ENCODE measurements around the gene LETMD1.

The LETMD1 gene

DNA sequence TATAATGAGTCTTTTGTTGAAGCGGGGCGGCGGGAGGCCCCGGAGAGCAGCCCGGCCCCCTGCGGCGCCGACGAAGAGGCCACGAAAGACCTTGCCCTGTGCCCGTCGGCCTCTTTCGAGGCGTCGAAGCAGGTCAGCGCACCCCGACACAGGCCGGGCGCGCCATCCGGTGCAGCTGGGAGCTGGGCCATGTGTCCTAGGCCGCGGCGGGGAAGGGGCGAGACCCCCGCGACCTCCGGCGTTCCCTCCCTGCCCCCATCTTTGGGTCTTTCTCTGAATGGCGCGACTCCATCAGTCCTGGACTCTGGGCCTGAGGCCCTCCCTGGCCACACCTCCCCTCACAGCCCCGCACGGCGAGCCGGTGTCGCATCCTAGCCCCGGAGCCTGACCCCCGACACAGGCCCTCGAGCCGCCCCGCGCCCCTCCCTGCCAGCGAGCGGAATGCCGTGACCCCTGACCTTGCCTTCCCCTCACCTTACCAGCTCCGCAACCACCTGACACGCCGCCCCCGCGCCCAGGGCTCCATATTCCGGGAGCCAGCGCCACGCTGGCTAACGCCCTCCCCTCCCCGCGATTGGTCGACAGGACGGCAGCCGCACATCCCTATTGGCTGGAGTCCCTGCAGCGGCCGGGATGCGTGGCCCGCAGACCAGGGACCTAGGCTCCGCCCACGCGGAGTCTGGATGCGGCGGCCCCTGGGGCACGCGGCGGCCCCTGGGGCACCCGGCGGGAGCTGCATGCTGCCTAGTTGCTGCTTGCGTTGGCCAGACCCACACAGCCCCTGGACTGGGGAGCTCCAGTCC lies 22.1 kb upstream of the LETMD1 start, which contains the start of gene SLC11A2:
SLC11A2 (minus strand) TSS at position 549 of the 803 bp plus-strand sequence. CDS start 15,656 bp downstream, outside the sequence.
- peak; percentile 96 to 99 (median 99) for DNase-seq

DNA sequence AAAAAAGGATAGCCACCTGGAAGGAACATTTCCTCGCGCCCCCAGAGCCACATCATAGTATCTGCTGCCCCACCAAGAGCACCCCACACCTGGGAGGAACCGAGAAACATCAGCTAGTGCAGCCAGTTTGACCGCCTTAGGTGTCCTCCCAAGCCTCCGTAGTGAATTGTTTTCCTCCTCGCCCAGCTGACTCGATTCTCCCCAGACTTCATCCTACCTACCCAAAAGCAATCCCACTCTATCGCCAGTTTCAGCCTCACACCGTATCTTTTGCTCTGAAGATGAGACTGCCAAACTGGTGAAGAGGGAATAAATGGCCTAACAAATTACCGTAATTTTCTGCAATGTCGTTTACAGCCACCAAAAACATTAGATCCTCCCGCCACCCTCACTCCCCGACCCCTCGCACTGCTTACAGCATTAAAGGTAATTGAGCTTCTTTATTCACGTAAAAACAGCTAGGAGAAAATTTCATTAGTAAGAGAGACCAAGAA lies 20.7 kb upstream of the LETMD1 start:
- no peak for DNase-seq

DNA sequence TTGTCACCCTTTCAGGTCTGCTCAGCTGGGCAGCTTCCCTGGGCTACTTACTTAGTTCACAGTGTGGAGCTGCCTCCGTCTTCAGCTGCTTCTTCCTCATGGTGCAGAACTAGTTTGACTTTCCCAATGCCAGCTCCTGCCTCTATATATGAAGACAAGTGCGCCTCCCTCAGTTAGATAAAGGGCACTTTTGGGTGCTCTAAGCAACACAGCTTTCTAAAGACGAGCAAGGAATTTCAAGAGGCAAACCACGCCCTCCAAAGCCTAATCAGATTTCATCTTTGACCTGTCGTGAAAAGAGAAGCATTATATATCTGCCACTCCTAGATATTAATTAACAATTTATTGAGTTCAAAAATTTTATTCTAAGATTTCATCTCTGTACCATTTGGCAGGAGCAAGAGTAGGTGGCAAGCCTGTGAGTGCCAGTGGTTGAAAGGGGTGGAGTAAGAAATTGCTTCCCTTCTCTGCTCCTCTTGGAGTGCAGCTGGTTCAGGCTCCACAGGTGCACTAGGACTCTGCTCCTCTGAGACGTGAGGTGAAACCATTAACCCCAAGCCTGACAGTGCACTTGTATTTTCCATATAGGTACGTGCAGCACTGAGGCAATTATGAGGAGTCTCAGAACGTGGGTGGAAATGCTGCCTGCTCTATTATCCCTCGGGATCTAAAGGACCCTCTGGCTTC lies 19.9 kb upstream of the LETMD1 start:
- peak in 2 of 3 experiments; percentile 36 to 73 for DNase-seq

DNA sequence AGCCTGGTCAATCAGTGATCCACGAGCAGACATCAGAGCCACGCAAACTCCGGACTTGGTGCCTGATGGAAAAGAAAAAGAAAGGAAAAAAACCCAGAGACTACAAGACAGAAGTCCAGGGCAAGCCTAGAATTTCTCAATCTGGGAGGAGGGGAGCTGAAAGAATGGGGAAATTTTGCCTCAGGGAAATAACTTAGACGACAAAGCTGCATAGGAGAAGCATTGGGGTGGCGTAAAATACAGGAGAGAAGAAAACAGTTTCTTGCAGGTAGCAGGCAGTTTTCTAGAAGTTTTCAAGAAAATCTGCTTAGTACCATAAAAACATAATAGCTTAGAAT lies 19.3 kb upstream of the LETMD1 start:
- DNase-seq, result no peak

DNA sequence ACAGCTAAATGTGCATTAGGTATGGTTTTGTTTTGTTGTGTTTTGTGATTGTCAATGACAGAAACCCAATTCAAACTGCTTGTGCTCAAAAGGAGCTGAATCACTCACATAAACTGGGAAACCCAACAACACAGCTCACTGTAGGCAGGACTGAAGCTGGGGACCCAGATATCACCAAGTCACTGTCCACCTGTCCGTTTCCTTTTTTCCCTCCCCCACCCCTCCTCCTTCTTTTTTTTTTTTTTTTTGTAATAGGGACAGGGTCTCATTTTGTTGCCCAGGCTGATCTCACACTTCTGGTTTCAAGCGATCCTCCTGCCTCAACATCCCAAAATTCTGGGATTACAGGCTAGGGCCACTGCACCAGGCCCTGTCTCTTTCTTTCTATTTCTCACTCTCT lies 15.1 kb upstream of the LETMD1 start:
- DNase-seq, result no peak

DNA sequence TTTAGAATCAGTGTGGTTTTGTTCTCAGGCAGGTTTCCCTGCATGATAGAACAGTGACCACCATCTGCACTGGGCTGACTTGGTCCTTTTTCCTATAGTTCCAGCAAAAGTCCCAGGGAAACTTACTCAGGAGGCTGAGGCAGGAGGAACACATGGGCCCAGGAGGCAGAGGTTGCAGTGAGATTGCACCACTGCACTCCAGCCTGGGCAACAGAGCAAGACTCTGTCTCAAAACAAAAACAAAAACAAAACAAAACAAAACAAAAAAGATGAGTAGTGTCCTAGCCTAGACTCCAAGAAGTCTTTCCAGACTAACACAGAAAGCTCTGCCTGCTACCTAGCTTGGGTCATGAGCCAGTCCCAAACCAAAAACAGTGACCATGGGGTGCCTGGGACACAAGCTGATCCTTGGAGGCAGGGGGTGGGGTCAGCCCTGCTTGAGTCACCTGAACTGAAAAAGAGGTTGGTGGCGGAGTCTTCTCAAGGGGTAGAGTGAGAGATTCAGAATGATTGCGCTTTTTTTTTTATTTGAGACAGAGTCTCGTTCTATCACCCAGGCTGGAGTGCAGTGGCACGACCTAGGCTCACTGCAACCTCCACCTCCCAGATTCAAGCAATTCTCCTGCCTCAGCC lies 14.6 kb upstream of the LETMD1 start:
- DNase-seq, result no peak

DNA sequence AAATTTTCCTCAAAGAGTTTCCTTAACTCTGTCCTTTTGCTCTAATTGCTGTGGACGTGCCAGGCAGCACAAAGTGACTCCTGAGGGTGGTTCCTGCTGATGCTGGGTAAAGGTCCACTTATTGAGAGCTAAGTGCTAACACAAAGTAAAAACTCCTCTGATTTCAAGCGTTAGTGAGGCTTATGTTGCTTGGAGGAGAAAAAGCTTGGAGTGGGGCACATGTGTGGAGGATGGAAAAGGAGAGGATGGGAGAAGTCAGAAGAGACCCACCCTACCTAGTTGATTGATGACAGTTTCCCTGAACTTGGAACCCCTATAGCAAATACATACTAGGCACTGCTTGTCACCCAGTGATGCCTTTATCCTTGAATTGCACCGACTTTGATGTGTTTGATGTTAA lies 11.8 kb upstream of the LETMD1 start:
- DNase-seq, result no peak

DNA sequence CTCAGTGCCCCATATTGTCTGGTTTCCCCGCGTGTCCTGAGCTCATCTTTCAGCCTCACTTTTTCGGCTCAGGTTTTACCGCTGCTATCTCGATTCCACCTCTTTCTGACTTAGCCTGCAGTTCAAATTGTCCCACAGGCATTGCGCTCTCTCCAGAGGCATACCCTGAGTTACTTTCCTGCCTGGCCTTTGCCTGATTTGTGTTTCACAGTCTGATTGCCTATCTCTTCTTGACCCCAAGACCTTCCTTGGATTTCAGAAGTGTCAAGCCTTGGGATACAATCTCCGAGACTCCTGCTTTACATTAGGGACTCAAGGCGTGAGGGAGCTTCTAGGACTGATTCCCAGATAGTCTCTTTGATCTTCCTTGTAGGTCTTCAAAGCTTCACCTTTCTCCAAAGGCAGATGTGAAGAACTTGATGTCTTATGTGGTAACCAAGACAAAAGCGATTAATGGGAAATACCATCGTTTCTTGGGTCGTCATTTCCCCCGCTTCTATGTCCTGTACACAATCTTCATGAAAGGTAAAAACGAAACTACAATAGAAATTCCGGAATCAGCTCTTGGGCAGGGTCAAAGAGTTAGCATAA lies 629 bp downstream of the LETMD1 start:
- DNase-seq, result peak in 2 of 3 experiments; percentile 46 to 68

DNA sequence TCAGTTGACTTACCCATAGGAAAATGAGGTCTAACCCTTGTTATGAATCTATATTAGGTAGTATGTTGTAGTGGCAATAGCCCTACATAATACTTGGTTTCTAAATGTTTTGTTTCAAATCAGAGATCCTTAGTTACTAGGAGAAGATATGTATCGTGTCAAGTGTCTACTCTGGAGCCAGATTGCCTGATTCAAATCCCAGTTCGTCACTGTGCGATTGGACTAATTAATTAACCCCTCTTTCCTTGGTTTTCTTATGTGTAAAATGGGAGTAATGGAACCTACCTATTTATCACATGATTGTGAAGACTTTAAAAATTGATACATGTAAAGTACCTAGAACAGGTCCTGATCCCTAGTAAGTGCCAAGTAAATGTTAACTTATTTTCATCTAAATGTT lies 1.4 kb downstream of the LETMD1 start:
- no peak for DNase-seq

DNA sequence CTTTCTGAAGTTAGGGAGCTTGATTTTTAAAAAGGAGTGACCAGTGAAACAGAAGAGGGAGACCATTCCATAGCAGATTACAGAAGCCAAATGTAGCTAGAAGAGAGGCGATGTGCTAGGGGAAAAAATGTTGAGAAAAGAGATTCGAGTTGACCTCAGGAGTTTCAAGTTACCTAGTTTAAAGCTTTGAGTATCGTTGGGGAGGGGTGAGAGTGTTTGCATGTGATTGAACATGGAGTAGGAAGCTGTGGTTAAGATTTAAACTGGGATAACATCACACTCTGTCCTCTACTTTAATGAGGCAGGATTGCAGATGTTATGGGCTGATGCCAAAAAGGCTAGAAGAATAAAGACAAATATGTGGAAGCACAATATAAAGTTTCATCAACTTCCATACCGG lies 3.7 kb downstream of the LETMD1 start:
- no peak for DNase-seq

DNA sequence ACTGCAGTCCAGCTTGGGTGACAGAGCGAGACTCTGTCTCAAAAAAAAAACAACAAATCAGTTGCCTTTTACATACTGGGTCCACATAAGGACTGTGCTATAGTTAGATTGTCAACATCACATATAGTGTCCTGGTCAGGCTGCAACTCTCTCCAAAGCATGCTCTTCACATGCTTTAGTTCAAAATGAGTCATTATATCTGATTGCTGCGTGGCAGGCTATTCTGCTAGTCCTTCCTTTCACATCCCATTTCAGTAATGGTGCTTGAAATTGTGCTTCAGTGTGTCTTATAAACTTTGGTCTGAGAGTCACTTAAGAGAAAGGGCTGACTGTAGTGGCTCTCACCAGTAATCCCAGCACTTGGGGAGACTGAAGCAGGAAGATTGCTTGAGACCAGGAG lies 6.9 kb downstream of the LETMD1 start:
- DNase-seq, result no peak

DNA sequence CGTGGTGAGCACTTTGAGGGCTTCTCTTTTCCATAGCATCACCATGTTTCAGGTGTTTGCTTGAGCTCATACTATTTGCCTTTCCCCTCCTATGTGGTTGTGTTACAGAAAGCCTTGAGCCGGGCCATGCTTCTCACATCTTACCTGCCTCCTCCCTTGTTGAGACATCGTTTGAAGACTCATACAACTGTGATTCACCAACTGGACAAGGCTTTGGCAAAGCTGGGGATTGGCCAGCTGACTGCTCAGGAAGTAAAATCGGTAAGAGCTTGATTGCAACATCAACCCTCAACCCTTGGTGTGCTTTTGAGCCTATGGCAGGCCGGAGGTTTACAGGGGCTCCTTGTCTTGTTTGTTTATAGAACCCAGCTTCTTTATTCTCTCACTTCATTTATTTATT lies 8.1 kb downstream of the LETMD1 start:
- no peak for DNase-seq

DNA sequence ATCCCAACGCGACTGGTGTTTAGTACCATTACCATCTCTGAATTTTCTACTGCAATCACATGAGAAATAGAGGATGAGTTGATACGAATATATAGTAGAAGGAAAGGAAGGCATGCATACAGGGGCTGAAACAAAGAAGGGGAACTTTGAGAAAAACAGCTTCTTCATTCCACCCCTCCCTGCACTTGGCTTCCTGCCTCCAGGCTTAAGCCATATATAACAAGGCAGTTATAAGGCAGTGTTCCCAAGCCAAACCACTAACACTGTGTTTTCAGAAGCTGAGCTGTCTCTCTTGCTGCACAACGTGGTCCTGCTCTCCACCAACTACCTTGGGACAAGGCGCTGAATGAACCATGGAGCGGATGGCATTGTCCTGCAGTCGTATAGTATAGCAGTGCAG lies 11.0 kb downstream of the LETMD1 start:
- no peak for DNase-seq

DNA sequence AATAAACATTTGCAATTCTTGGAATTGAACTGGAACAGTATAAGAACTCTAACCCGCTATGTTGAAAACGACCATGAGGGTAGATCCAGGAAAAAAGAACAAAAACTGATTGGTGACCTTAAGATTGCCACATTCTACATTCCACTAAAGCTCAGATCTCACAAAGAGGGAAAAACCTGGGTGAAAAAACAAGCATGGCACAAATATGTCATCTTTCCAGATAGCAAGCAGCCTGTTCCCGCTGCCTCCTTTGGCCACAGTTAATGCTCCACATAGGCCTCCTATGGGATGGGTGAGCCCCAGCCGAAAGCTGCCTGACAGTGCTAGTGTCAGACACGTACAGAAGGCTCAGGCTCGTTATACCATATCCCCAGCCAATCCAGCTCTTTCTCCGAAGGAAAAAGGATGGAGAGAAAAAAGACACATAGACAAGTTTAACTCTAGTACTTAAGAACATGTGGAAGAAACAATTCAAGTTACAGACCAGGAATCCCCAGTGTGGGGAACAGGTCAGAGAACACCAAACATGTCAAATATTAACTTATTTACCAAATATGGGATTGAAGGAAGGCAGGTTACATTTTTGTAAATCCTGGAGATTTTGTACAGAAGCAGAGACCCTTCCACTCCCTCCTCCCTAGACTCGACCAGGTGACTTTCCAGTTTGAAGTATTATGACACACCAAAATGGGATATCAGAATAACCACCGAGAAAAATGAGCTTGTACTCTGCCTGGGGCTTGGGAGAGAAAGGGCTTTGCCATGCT lies 14.7 kb downstream of the LETMD1 start:
- DNase-seq, result no peak

DNA sequence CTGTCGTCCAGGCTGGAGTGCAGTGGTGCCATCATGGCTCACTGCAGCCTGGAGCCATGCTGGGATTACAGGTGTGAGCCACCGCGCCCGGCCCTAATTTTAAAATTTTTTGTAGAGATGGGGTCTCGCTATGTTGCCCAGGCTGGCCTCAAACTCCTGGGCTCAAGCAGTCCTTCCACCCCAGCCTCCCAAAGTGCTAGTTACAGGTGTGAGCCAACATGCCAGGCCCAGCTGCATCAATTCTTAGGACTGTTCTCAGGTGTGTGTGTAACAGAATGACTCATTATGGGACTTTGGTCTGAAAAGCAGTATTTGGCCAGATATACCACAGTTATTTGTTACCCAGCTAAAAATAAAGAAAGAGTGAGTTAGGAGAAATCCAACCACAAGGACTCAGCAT lies 17.4 kb downstream of the LETMD1 start:
- DNase-seq, result no peak

DNA sequence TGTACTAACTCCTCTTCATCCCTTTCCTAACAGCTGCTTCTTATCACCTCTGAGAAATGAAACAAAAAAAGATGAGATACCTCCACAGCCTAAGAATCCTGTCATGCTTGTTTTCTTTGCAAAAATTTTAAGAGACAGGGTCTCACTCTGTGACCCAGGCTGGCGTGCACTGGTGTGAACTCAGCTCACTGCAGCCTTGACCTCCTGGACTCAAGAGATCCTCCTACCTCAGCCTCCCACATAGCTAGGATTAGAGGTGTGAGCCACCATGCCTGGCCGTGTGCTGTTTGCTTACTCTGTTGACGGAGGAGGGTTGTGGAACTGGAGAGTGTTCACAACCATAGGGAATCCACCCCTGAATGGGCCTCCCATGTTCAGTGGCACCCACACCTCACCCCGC lies 19.1 kb downstream of the LETMD1 start:
- DNase-seq, result no peak

DNA sequence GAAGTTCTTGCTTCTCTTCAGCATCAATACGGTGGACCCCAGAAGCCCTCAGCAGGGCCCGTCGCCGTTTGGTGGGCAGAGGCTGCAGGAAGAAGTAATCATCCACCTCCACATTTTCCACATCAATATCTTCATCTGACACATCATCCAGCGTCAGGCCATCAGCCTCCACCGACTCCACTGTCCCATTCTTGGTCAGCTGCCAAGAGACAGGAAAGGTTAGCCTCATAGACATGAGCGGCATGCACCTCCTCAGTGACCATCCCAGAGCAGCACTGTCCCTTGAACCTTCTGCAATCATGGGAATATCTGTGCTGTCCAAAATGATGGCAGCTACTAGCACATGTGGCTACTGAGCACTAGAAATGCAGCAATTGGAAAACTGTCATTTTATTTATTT lies 19.6 kb downstream of the LETMD1 start:
- no peak for DNase-seq

DNA sequence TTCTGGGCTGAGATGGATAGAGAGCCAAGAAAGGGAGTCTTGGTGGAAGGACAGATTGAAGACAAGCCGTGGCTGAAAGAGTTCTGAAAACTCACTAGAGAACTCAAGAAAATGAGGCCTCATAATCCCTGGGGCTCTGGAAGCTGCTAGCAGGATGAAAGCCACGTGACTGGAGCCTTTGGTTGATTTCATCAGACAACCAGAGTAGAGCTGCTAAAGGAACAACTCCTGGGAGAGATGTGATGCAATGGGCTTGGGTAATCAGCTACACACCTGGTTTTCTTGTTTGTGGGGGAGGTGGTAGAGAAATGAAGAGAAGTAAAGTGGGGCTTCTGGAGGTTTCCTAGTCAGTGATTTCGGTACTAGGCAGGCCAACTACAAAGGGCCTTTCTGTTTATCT lies 21.9 kb downstream of the LETMD1 start:
- DNase-seq, result no peak

DNA sequence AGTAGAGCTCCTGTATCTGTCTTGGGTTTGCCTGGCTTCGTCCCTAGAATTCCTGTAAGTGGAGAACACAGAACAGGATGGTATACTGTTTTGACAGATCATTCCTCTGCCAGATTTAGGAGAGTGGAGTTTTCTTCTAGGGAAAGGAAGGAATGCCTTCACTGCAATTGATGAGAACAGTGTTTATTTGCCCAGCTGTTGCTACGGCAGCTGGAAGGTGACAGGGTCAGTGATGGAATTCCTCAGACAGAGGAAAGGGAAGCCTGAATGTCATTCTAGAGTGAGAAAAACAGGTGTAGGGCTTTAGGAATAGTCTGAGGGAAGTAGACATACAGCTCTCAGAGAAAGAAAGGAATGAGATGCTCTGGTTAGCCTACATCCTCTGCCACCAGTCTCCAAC lies 23.5 kb downstream of the LETMD1 start:
- DNase-seq, result no peak

DNA sequence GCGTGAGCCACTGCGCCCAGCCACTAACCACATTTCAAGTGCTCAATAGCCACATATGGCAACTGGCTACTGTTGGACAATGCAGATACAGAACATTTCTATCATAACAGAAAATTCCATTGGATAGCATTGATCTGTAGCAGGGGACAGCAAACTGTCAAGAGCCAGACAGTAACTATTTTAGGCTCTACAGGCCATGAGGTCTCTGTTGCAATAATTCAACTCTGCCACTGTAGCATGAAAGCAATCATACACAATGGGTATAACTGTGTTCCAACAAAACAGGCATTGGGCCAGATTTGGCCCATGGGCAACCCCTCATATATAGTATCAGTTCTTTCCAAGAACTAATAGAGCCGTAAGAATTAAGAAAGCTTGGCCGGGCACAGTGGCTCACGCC lies 27.3 kb downstream of the LETMD1 start:
- DNase-seq, result no peak

DNA sequence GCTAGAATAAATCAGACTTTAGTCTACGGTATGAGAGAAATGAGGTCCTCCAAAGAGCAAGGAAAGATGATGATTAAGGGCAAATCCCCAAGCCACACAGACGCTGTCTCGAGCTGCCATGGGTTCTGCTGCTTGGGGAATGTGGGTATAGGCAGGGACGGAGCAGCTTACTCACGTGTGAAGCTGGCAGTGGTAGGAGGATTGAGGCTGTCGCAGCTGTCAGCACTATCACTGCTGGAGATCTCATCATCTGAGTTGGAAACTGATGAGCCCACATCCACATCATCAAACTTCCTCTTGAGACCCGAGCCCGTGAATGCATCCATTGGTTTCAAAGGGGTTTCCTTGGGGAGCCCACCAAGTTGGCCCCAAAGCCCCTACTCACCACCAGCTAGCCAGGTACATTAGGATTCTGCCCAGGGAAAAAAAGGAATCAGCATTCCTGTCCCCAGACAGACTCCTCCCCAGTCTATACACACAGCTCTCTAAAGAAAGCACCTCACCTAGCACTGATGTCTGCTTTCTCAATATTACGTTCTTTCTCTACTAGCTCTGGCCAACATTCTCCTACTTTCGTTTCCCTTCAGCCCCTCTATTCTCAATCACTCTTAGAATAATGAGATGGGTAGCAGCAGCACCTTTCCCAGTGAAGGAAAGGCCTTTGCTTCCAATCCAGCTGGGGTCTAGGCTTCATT lies 28.3 kb downstream of the LETMD1 start:
- no peak for DNase-seq

DNA sequence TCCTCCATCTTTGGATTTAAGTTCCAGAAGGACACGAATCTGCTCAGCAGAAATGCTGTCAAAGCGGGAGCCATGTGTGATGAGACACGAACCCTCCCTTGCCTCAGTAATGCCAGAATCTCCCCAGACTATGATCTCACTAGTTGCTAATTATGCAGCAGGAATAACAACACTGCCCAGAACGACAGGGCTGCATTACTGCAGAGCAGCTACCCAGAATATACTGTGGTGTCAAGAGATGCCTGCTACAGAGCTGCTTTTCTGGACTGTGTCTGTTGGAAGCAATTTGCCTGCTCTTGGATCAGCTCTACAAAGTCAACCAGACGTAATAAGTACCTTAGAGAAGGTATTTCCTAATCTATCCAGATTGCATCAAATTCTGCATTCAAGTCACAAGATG lies 29.8 kb downstream of the LETMD1 start:
- DNase-seq, result no peak
